K562 (cell line): ENCODE measurements around the gene SCFD2. TPM values are rescaled to one million over a fixed set of nuclear protein-coding genes. Genes with fewer than 3 reads are reported as not detected.

ENCODE experiments used
- ATAC-seq: fragments of 200-7000 bp; cut with Tn5 transposase; 3 replicates; pipeline ENCODE4 v1.9.1; 2020; ENCODE audit warnings: moderate library complexity
- BruUV-seq: library from RNA; stranded (reverse); fragments of 400-500 nt; replicated peaks from 2 replicates; lab custom pipeline; 2021; lab: Mats Ljungman, UMichigan
- CTCF ChIA-PET: fragments of 300-600 bp; formaldehyde crosslinking; extraction: SDS; loops from one replicate; lab custom pipeline; 2021; ENCODE audit warnings: low intra/inter-chr PET ratio; lab: Yijun Ruan, JAX
- POLR2A ChIA-PET: fragments of 300-600, 350-650 bp; sonication (Branson Sonifier 250); formaldehyde crosslinking; extraction: SDS; loops from one replicate; lab custom pipeline; 2021; ENCODE audit warnings: antibody characterized with exemption, inconsistent platforms; lab: Yijun Ruan, JAX
- DNase-seq, 4 experiments: peaks; one replicate each; pipeline versions ENCODE4 v3.0.0 to v3.0.0-alpha.2; 2011 to 2018; ENCODE audit warnings: low spot score in 3 of 4, mixed read lengths in 3 of 4; ENCODE audit errors: extremely low read depth in 1 of 4
- FAIRE-seq: peaks from 2 replicates; lab custom pipeline; 2011; peaks lifted over from hg19 to GRCh38; lab: Jason Lieb, UNC
- H2AFZ ChIP-seq: 2 replicates; pipeline ENCODE4 v1.6.0; 2011; ENCODE audit warnings: low read depth, low read length, control low read depth, inconsistent platforms
- H3K27ac ChIP-seq: fragments of 200-600 bp; 3 replicates; pipeline ENCODE4 v1.8.0; 2011; ENCODE audit warnings: low read depth, mild to moderate bottlenecking, control low read depth, inconsistent platforms, low read length, moderate library complexity, mixed read lengths; ENCODE audit errors: extremely low read depth
- H3K27me3 ChIP-seq, 2 experiments: fragments of 300-600 bp in 1 of 2; 2 replicates in 1 of 2; 3 replicates in 1 of 2; pipeline versions ENCODE4 v1.6.0 to v1.8.0; 2011; ENCODE audit warnings: inconsistent platforms in 2 of 2, low read length in 2 of 2, mild to moderate bottlenecking in 1 of 2, mixed read lengths in 1 of 2, moderate library complexity in 1 of 2; ENCODE audit not compliant: control insufficient read depth in 2 of 2, insufficient read depth in 2 of 2
- H3K36me3 ChIP-seq: fragments of 300-600 bp; 3 replicates; pipeline ENCODE4 v1.8.0; 2011; ENCODE audit warnings: mild to moderate bottlenecking, low read length, inconsistent platforms; ENCODE audit not compliant: control insufficient read depth, insufficient read depth
- H3K4me1 ChIP-seq, 2 experiments: fragments of 200-600 bp in 1 of 2; replicated peaks in 1 of 2; 2 replicates in 1 of 2; 3 replicates in 1 of 2; pipeline versions ENCODE4 v1.5.1 to v1.8.0; 2011; ENCODE audit warnings: inconsistent platforms in 2 of 2, low read length in 2 of 2, mild to moderate bottlenecking in 1 of 2, mixed read lengths in 1 of 2, moderate library complexity in 1 of 2; ENCODE audit not compliant: control insufficient read depth in 2 of 2, insufficient read depth in 2 of 2
- H3K4me2 ChIP-seq: 2 replicates; pipeline ENCODE4 v1.6.1; 2011; ENCODE audit warnings: low read length, control low read depth, inconsistent platforms, mixed read lengths; ENCODE audit not compliant: insufficient read depth
- H3K4me3 ChIP-seq: fragments of 200-600 bp; sonication (generic), shearing (Covaris generic); 2 replicates; pipeline ENCODE4 v1.5.1; 2016; ENCODE audit warnings: control low read depth, inconsistent platforms
- H3K79me2 ChIP-seq: fragments of 200-600 bp; 3 replicates; pipeline ENCODE4 v1.8.0; 2011; ENCODE audit warnings: low read length, inconsistent platforms; ENCODE audit not compliant: control insufficient read depth, insufficient read depth
- H3K9ac ChIP-seq, 2 experiments: 2 replicates each; pipeline versions ENCODE4 v1.6.0 to v1.6.1; 2011; ENCODE audit warnings: low read depth in 2 of 2, low read length in 2 of 2, control low read depth in 1 of 2, inconsistent platforms in 1 of 2, mild to moderate bottlenecking in 1 of 2, mixed read lengths in 1 of 2; ENCODE audit not compliant: insufficient read depth in 1 of 2
- H3K9me1 ChIP-seq: one replicate; pipeline ENCODE4 v1.6.0; 2011; ENCODE audit warnings: inconsistent platforms, mild to moderate bottlenecking, low read length, moderate library complexity; ENCODE audit not compliant: control insufficient read depth, insufficient read depth
- H3K9me3 ChIP-seq: replicated peaks from 2 replicates; pipeline ENCODE4 v1.5.1; 2011; ENCODE audit warnings: low read depth, low read length, inconsistent platforms; ENCODE audit not compliant: control insufficient read depth, insufficient read depth
- H4K20me1 ChIP-seq: replicated peaks from 2 replicates; pipeline ENCODE4 v1.6.1; 2011; ENCODE audit warnings: low read length, inconsistent platforms, mixed read lengths; ENCODE audit not compliant: control insufficient read depth, insufficient read depth
- ATF1 ChIP-seq, 2 experiments: fragments of 450-650 bp in 1 of 2; IDR thresholded peaks; 2 replicates each; pipeline ENCODE4 v1.6.1; 2016; ENCODE audit warnings: missing compliant biosample characterization in 1 of 2, missing genetic modification characterization in 1 of 2
- CTCF ChIP-seq, 3 experiments: IDR thresholded peaks in 2 of 3; conservative IDR thresholded peaks in 1 of 3; 2 replicates each; pipeline ENCODE4 v1.5.1; 2011 to 2012; ENCODE audit warnings: low read length in 3 of 3, mild to moderate bottlenecking in 3 of 3, control low read depth in 2 of 3, improper control_type of control experiment in 1 of 3, inconsistent platforms in 1 of 3, low read depth in 1 of 3, mixed read lengths in 1 of 3, moderate library complexity in 1 of 3; ENCODE audit not compliant: insufficient read depth in 2 of 3
- NCOA1 ChIP-seq: fragments of 450-650 bp; IDR thresholded peaks from 2 replicates; pipeline ENCODE4 v1.6.1; 2016; ENCODE audit warnings: low read depth
- RAD21 ChIP-seq, 2 experiments: fragments of 250-450 bp in 1 of 2; fragments of 450-650 bp in 1 of 2; sonication (Bioruptor Pico) in 1 of 2; formaldehyde crosslinking in 1 of 2; IDR thresholded peaks in 1 of 2; conservative IDR thresholded peaks in 1 of 2; 2 replicates each; pipeline versions ENCODE4 v1.4.0 to v1.8.0; 2020 to 2022; ENCODE audit warnings: mild to moderate bottlenecking in 2 of 2, moderate library complexity in 1 of 2
- RFX1 ChIP-seq: fragments of 450-650 bp; IDR thresholded peaks from 2 replicates; pipeline ENCODE4 v1.6.1; 2016; ENCODE audit warnings: mild to moderate bottlenecking, moderate library complexity
- SMC3 ChIP-seq: conservative IDR thresholded peaks from 2 replicates; pipeline ENCODE4 v1.6.1; 2011; ENCODE audit warnings: low read depth, low read length, improper control_type of control experiment; ENCODE audit not compliant: insufficient read depth
- WGBS: fragments of 100-300 bp; shearing (Covaris generic); methylation state at CpG from one replicate; pipeline ENCODE4 v1.1.6; 2016; ENCODE audit warnings: low coverage, mixed read lengths; ENCODE audit not compliant: insufficient coverage; ENCODE audit errors: missing lambda C conversion rate; 5-methylcytosine and 5-hydroxymethylcytosine counted together
- in situ Hi-C: fragments of 300-500 bp; cut with MboI; formaldehyde crosslinking; loops from 4 replicates; pipeline ENCODE4 v1.15.0; 2018; ENCODE audit warnings: inconsistent platforms, mixed read lengths
- intact Hi-C: fragments of 100-400 bp; cut with micrococcal nuclease; formaldehyde crosslinking; loops from 2 replicates; pipeline ENCODE4 v1.14.2; 2022
- polyA plus RNA-seq, 8 experiments: library from polyadenylated mRNA; depleted of rRNA in 4 of 8; stranded (reverse) in 5 of 8; unstranded in 3 of 8; fragments of >200 nt; fragmentation: Nextera tagmentation in 2 of 8; fragmentation: Illumina TruSeq in 1 of 8; extraction: Ambion mirVana in 2 of 8; extraction: Trizol in 1 of 8; gene quantifications; 2 replicates each; pipeline versions ENCODE4 v1.2.1 to v1.2.3, GENCODE V29; 2011 to 2014; ENCODE audit warnings: inconsistent platforms in 1 of 8, missing spikeins in 1 of 8
- total RNA-seq, 7 experiments: library from RNA; depleted of rRNA in 6 of 7; stranded (reverse); fragments of >200 nt in 6 of 7; fragmentation: Illumina TruSeq in 2 of 7; extraction: Trizol in 2 of 7; gene quantifications; 2 replicates each; pipeline versions ENCODE4 v1.2.1 to v1.2.3, GENCODE V29; 2011 to 2021; ENCODE audit warnings: low replicate concordance in 1 of 7
- TF ChIP-seq, protein P1 (sequence below), 2 experiments: fragments of 450-650 bp; formaldehyde crosslinking in 1 of 2; IDR thresholded peaks; 2 replicates each; pipeline versions ENCODE4 v1.4.0 to v1.6.1; 2014 to 2020; ENCODE audit warnings: mild to moderate bottlenecking in 2 of 2, borderline replicate concordance in 1 of 2, low read depth in 1 of 2

SCFD2 gene
- total and polyA plus RNA-seq, 9 of the 15 experiments (the other 6 are each of a cell fraction or from before 2014, with no cell fraction given), result 5.7 to 30.3 (median 22.8) TPM

DNA sequence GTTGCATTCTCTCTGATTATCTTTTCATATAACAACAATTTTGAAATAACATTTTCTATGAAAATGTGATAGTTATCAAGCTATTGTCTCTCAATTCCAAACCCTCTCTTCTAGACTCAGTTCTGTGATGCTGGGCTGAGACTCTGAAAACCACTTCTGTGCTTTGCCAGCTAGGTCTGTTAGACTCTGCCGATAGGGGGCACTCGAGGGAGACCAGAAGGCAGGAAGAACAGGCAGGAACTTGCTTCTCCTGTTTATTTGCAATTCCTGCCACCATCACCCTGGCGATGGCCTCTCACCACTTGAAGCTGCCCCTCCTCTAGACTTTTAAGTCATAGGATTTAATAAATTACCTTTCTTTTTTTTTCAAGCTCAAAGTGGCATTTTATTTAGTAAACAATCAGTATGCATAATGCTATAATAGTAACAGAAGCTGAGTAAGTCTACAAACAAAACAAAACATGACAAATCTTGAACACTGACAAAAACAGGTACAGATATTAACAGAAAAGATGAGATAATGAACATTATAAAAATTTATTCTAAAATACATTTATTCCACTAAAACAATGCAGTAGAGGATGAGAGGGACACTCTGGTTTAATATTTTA, 454.1 kb downstream of the SCFD2 start:
- BruUV-seq, result no TSS peak
- H2AFZ ChIP-seq, result no peak overlapping the region
- in situ Hi-C loops, result no loop called here
- peak; percentile 46 for TF ChIP-seq SMC3
- no peak for TF ChIP-seq ATF1 (CRISPR knock-in tag; IDR thresholded peaks at IDR 0.05)
- no peak for TF ChIP-seq ATF1 (tag; IDR thresholded peaks at IDR 0.05)
- no peak for TF ChIP-seq NCOA1
- TF ChIP-seq RFX1, result 0 out of 2 replicates have a peak, but pooled peaks have one; percentile 29
- TF ChIP-seq CTCF (IDR thresholded peaks at IDR 0.05 in 2 of 3, conservative IDR thresholded peaks at IDR 0.05 in 1 of 3; ENCODE audit: insufficient read depth in 2 of 3, low read depth in 1 of 3, low read length in 3 of 3), result peak; percentile 73 to 87 (median 75)
- TF ChIP-seq, protein P1, sequence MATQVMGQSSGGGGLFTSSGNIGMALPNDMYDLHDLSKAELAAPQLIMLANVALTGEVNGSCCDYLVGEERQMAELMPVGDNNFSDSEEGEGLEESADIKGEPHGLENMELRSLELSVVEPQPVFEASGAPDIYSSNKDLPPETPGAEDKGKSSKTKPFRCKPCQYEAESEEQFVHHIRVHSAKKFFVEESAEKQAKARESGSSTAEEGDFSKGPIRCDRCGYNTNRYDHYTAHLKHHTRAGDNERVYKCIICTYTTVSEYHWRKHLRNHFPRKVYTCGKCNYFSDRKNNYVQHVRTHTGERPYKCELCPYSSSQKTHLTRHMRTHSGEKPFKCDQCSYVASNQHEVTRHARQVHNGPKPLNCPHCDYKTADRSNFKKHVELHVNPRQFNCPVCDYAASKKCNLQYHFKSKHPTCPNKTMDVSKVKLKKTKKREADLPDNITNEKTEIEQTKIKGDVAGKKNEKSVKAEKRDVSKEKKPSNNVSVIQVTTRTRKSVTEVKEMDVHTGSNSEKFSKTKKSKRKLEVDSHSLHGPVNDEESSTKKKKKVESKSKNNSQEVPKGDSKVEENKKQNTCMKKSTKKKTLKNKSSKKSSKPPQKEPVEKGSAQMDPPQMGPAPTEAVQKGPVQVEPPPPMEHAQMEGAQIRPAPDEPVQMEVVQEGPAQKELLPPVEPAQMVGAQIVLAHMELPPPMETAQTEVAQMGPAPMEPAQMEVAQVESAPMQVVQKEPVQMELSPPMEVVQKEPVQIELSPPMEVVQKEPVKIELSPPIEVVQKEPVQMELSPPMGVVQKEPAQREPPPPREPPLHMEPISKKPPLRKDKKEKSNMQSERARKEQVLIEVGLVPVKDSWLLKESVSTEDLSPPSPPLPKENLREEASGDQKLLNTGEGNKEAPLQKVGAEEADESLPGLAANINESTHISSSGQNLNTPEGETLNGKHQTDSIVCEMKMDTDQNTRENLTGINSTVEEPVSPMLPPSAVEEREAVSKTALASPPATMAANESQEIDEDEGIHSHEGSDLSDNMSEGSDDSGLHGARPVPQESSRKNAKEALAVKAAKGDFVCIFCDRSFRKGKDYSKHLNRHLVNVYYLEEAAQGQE (IDR thresholded peaks at IDR 0.05; ENCODE audit: borderline replicate concordance), result peak; percentile 45; the same call in 1 of the 2 replicates
- TF ChIP-seq, protein P1 (CRISPR knock-in tag; IDR thresholded peaks at IDR 0.05; ENCODE audit: low read depth), result no peak
- peak in 1 of 2 experiments; percentile 45; a peak in 2 of 4 replicates for TF ChIP-seq RAD21 (CRISPR knock-in tag; conservative IDR thresholded peaks at IDR 0.05 in 1 of 2, IDR thresholded peaks at IDR 0.05 in 1 of 2)
- H3K27ac ChIP-seq, result no peak overlapping the region
- CTCF ChIA-PET, result interaction anchor here (0.7 kb wide), 2 partner anchors 26 to 895 kb away, joined by 3 to 4 read pairs; no protein-coding TSS in a partner anchor
- intact Hi-C loops, result loop anchor here (5.0 kb wide), 1 partner anchor 71 kb away; no protein-coding TSS in a partner anchor
- H3K79me2 ChIP-seq, result no peaks in the 10 kb centered on the region
- H3K4me3 ChIP-seq, result no peak overlapping the region
- H3K4me2 ChIP-seq, result no peak overlapping the region
- no peaks in the 10 kb centered on the region for H3K4me1 ChIP-seq
- no peaks in the 10 kb centered on the region for H4K20me1 ChIP-seq
- H3K27me3 ChIP-seq, result no peaks in the 10 kb centered on the region
- H3K9ac ChIP-seq, result no peak overlapping the region
- H3K9me1 ChIP-seq, result no peaks in the 10 kb centered on the region
- H3K9me3 ChIP-seq, result no peaks in the 10 kb centered on the region
- no peaks in the 10 kb centered on the region; the same call in 2 of the 3 replicates for H3K36me3 ChIP-seq
- ATAC-seq (peak; percentile 94), DNase-seq (peak; percentile 64 to 83 (median 76)), FAIRE-seq (peak; percentile 90)
- POLR2A ChIA-PET, result interaction anchor here (1.0 kb wide), 1 partner anchor 11 kb away, joined by 5 read pairs; no protein-coding TSS in a partner anchor
- 5% methylated on average over 3 of the region's 3 CpGs for WGBS
